ENCODE measurements around the gene ADARB2. TPM values are rescaled to one million over a fixed set of nuclear protein-coding genes. Genes with fewer than 3 reads are reported as not detected.

Gene ADARB2
- total RNA-seq, 1 experiment from 2014 or later: not detected

DNA sequence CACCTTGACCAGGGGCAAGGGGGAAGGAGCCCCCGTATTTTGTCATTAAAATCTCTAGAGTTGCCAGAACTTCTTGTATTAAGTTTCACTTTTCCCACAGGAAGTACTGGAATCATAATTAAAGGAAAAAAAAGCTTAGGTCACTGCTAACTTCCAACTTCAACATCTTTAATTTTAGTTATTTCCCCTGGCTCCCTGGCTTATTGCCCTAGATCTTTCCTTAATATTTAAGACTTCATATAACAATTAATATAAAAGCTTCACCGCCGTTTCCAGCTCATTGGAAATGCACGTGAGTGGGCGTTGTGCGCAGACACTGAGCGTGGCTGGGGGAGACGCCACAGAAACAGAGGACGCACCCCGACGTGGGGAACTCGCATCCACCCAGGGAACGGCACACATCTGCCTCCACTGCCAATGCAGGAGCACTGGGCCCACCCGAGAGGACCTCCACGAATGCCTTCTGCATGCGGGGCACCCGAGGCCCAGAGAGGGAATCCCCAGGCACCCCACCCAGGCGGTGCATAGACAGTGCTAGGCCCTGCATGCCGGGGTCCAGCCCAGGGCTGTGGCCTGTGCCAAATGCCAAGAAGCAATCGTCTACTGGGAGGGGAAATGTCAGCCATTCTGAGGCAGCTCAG is 72.2 kb downstream of the ADARB2 start:
- peaks cover 14% of the 10 kb centered on the region for H3K27me3 Mint-ChIP-seq (ENCODE audit: unreplicated experiment)
- no peak overlapping the region for H3K27ac Mint-ChIP-seq (ENCODE audit: unreplicated experiment)
- intact Hi-C loops (cut with micrococcal nuclease; ENCODE audit: unreplicated experiment): no loop called here
- no peak overlapping the region for H3K4me3 Mint-ChIP-seq (ENCODE audit: low read depth, unreplicated experiment)
- BruUV-seq (replicated peaks): no TSS peak
- H3K9me3 Mint-ChIP-seq (ENCODE audit: low read depth, unreplicated experiment): peaks cover 4% of the 10 kb centered on the region
- no peak for DNase-seq
- TF ChIP-seq, protein P1, sequence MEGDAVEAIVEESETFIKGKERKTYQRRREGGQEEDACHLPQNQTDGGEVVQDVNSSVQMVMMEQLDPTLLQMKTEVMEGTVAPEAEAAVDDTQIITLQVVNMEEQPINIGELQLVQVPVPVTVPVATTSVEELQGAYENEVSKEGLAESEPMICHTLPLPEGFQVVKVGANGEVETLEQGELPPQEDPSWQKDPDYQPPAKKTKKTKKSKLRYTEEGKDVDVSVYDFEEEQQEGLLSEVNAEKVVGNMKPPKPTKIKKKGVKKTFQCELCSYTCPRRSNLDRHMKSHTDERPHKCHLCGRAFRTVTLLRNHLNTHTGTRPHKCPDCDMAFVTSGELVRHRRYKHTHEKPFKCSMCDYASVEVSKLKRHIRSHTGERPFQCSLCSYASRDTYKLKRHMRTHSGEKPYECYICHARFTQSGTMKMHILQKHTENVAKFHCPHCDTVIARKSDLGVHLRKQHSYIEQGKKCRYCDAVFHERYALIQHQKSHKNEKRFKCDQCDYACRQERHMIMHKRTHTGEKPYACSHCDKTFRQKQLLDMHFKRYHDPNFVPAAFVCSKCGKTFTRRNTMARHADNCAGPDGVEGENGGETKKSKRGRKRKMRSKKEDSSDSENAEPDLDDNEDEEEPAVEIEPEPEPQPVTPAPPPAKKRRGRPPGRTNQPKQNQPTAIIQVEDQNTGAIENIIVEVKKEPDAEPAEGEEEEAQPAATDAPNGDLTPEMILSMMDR (IDR thresholded peaks at IDR 0.05; ENCODE audit: unreplicated experiment): no peak
- H3K4me1 Mint-ChIP-seq (ENCODE audit: low read depth, unreplicated experiment): no peaks in the 10 kb centered on the region
- no peaks in the 10 kb centered on the region for H3K36me3 Mint-ChIP-seq (ENCODE audit: insufficient read depth, unreplicated experiment)
- CTCF ChIA-PET: no interaction called here

DNA sequence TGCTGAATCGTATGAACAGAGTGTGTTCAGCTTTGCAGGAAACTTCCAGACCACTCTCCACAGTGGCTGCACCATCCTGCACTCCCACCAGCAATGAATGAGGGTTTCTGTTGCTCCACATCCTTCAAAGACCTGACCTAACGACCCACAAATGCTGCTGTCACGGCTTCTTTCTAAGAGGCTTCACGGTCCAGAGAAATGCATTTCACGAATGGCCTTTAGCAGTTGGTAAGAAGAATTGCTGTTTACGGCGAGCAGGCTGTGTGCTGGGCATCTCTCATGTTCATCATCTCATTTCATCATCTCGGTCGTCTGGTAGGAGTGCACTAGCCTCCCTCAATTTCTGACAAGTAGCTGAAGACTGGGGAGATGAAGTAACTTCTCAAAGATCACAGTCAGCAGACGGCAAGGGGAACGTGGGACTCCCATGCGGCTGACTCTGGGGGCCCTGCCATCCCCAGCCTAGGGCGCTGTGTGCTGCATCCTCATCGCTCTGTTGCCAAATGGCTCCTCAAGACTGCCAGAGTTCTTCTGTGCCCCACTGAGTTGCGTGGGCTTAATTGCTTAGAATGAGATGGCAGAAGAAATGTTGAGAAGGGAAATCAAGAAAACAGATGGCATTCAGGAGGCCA is 72.9 kb downstream of the ADARB2 start:
- Mint-ChIP-seq H3K9me3 (ENCODE audit: low read depth, unreplicated experiment) (peaks cover 7% of the 10 kb centered on the region), H3K4me3 (ENCODE audit: low read depth, unreplicated experiment) (no peak overlapping the region), H3K4me1 (ENCODE audit: low read depth, unreplicated experiment) (no peaks in the 10 kb centered on the region), H3K27me3 (ENCODE audit: unreplicated experiment) (peaks cover 21% of the 10 kb centered on the region), H3K27ac (ENCODE audit: unreplicated experiment) (no peak overlapping the region), H3K36me3 (ENCODE audit: insufficient read depth, unreplicated experiment) (no peaks in the 10 kb centered on the region)
- BruUV-seq (replicated peaks): no TSS peak
- intact Hi-C loops (cut with micrococcal nuclease; ENCODE audit: unreplicated experiment): no loop called here
- TF ChIP-seq, protein P1 (IDR thresholded peaks at IDR 0.05; ENCODE audit: unreplicated experiment): no peak
- CTCF ChIA-PET: no interaction called here
- DNase-seq: no peak

DNA sequence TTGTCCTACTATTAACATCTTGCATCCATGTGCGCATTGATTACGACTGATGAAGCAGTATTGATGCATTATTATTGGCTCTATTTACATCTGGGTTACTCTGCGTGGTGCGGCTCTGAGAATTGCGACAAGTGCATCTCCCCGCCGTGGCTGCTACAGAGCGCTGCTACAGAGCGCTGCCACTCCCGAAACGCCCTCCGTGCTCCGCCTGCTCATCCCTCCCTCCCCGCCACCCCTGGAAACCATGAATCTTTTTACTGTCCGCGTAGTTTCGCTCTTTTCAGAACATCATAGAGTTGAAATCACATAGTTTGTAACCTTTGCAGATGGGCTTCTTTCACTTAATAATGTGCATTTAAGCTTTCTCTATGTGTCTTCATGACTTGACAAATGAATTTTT is 74.1 kb downstream of the ADARB2 start:
- no peak for DNase-seq
- H3K4me1 Mint-ChIP-seq (ENCODE audit: low read depth, unreplicated experiment): no peaks in the 10 kb centered on the region
- no peaks in the 10 kb centered on the region for H3K36me3 Mint-ChIP-seq (ENCODE audit: insufficient read depth, unreplicated experiment)
- TF ChIP-seq, protein P1 (IDR thresholded peaks at IDR 0.05; ENCODE audit: unreplicated experiment): no peak
- CTCF ChIA-PET: no interaction called here
- peaks cover 32% of the 10 kb centered on the region for H3K27me3 Mint-ChIP-seq (ENCODE audit: unreplicated experiment)
- no peak overlapping the region for H3K27ac Mint-ChIP-seq (ENCODE audit: unreplicated experiment)
- intact Hi-C loops (cut with micrococcal nuclease; ENCODE audit: unreplicated experiment): no loop called here
- no TSS peak for BruUV-seq (replicated peaks)
- no peak overlapping the region for H3K4me3 Mint-ChIP-seq (ENCODE audit: low read depth, unreplicated experiment)
- peaks cover 10% of the 10 kb centered on the region for H3K9me3 Mint-ChIP-seq (ENCODE audit: low read depth, unreplicated experiment)

- DNase-seq: no peak
- no peak overlapping the region for H3K4me3 Mint-ChIP-seq (ENCODE audit: low read depth, unreplicated experiment)
- TF ChIP-seq, protein P1 (IDR thresholded peaks at IDR 0.05; ENCODE audit: unreplicated experiment): no peak
- peaks cover 39% of the 10 kb centered on the region for H3K27me3 Mint-ChIP-seq (ENCODE audit: unreplicated experiment)
- CTCF ChIA-PET: no interaction called here
- H3K9me3 Mint-ChIP-seq (ENCODE audit: low read depth, unreplicated experiment): peaks cover 15% of the 10 kb centered on the region
- BruUV-seq (replicated peaks): no TSS peak
- intact Hi-C loops (cut with micrococcal nuclease; ENCODE audit: unreplicated experiment): no loop called here
- H3K4me1 Mint-ChIP-seq (ENCODE audit: low read depth, unreplicated experiment): no peaks in the 10 kb centered on the region
- H3K36me3 Mint-ChIP-seq (ENCODE audit: insufficient read depth, unreplicated experiment): no peaks in the 10 kb centered on the region
- H3K27ac Mint-ChIP-seq (ENCODE audit: unreplicated experiment): no peak overlapping the region
Observed at GRCh38 chr10:1662438-1663025, 74.8 kb downstream of the ADARB2 start.

Data from Calu3 (cell line).